Measurements from ENCODE around the gene DAP3.
"Not testable (repeated sequence)": the region's sequence is repeated elsewhere in the genome, so short reads cannot be mapped to it uniquely, and the experiment has no call there.

The DAP3 gene

DNA sequence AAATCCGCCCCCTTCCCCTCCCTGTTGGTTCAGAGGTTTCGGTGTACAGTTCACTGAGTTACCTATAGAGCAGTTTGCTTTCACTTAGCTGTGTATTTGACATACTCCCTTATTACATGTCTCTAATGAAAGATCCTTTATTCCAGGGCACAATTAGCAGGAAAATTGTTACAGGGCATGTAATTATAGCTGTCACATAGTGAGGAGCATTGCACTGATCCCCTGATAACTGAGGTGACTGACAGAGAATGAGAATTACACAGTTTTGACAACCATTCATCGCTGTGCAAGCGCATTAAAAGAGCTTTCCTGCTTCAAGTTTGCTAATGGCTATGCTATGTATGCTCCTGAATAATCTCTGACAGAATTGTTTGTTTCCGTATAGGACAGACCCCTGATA is 26.9 kb downstream of the DAP3 start:
- H3F3A ChIP-seq (ENCODE audit: low read depth): no peaks in the 10 kb centered on the region

DNA sequence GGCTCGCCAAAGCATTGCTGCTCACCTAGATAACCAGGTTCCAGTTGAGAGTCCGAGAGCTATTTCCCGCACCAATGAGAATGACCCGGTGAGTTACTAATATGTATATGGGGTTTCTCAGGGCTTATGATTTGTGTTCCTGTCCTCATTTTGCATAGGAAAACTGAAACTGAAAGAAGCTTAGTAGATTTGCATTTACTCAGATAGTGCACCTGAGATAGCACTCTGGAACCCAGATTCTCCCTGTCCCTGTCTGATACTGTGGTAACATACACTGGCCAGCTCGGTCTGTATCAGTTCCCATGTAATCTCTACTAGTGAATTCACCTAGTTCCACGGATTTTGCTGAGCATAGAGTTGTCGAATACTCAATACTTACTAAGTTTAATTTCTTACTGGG is 28.1 kb downstream of the DAP3 start:
- TF ChIP-seq EZH2phosphoT487 (IDR thresholded peaks at IDR 0.05; ENCODE audit: borderline replicate concordance) (no peak), CTCF (conservative IDR thresholded peaks at IDR 0.05; ENCODE audit: low read length) (no peak)
- Histone ChIP-seq H3K36me3 (ENCODE audit: insufficient read depth, low read length) (peaks cover 29% of the 10 kb centered on the region; the same call in 1 of the 2 replicates), H3K27me3 (ENCODE audit: insufficient read depth, low read length, poor library complexity, severe bottlenecking) (no peaks in the 10 kb centered on the region), H4K20me1 (ENCODE audit: insufficient read depth, low read length, poor library complexity, severe bottlenecking) (no peaks in the 10 kb centered on the region), H3K4me1 (ENCODE audit: insufficient read depth, low read length, poor library complexity, severe bottlenecking) (no peaks in the 10 kb centered on the region), H3K9me2 (replicated peaks; ENCODE audit: low read depth, low read length) (no peaks in the 10 kb centered on the region), H2AFZ (ENCODE audit: low read length) (no peak overlapping the region), H3K79me2 (ENCODE audit: insufficient read depth, low read length) (peaks cover 3% of the 10 kb centered on the region; the same call in 1 of the 2 replicates), H3K4me3 (ENCODE audit: low read length, poor library complexity, severe bottlenecking) (no peak overlapping the region), H3K4me2 (ENCODE audit: low read depth, low read length, poor library complexity, severe bottlenecking) (no peak overlapping the region), H3K9me3 (ENCODE audit: insufficient read depth, low read depth, low read length) (no peaks in the 10 kb centered on the region), H3F3A (ENCODE audit: low read depth) (no peaks in the 10 kb centered on the region), H3K9ac (ENCODE audit: low read depth, low read length, poor library complexity, severe bottlenecking) (no peak overlapping the region)

More for the DNA sequence above, 26.9 kb downstream of the DAP3 start:
- Histone ChIP-seq H2AFZ (ENCODE audit: low read length) (no peak overlapping the region), H4K20me1 (ENCODE audit: insufficient read depth, low read length, poor library complexity, severe bottlenecking) (no peaks in the 10 kb centered on the region), H3K4me2 (ENCODE audit: low read depth, low read length, poor library complexity, severe bottlenecking) (no peak overlapping the region), H3K79me2 (ENCODE audit: insufficient read depth, low read length) (peaks cover 3% of the 10 kb centered on the region; the same call in 1 of the 2 replicates), H3K9ac (ENCODE audit: low read depth, low read length, poor library complexity, severe bottlenecking) (no peak overlapping the region), H3K9me2 (replicated peaks; ENCODE audit: low read depth, low read length) (no peaks in the 10 kb centered on the region), H3K27me3 (ENCODE audit: insufficient read depth, low read length, poor library complexity, severe bottlenecking) (no peaks in the 10 kb centered on the region), H3K4me3 (ENCODE audit: low read length, poor library complexity, severe bottlenecking) (no peak overlapping the region), H3K9me3 (ENCODE audit: insufficient read depth, low read depth, low read length) (no peaks in the 10 kb centered on the region), H3K36me3 (ENCODE audit: insufficient read depth, low read length) (peaks cover 29% of the 10 kb centered on the region; the same call in 1 of the 2 replicates), H3K4me1 (ENCODE audit: insufficient read depth, low read length, poor library complexity, severe bottlenecking) (no peaks in the 10 kb centered on the region)
- no peak for TF ChIP-seq CTCF (conservative IDR thresholded peaks at IDR 0.05; ENCODE audit: low read length)
- TF ChIP-seq EZH2phosphoT487 (IDR thresholded peaks at IDR 0.05; ENCODE audit: borderline replicate concordance): no peak

DNA sequence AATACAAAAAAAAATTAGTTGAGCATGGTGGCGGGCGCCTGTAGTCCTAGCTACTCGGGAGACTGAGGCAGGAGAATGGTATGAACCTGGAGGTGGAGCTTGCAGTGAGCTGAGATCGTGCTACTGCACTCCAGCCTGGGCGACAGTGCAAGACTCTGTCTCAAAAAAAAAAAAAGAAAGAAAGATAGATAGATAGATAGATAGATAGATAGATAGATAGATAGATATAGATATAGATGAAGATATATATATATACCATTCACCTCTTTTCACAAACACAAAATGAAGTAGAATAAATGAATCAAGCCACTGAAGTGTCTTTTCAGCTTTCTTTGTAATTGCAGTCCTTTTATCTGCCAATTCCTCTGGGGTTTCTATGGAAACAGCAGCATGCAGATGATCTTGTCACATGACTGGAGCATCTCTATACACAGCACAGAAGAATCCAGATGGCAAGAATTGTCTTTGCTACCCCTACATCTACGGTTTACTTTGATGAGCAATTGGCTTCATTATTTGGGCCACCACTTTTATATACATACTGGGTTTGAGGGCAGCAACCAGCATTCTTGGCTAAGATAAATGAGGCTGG is 29.7 kb downstream of the DAP3 start:
- not testable (repeated sequence) for H3K79me2 ChIP-seq (ENCODE audit: insufficient read depth, low read length); H2AFZ ChIP-seq (ENCODE audit: low read length); H4K20me1 ChIP-seq (ENCODE audit: insufficient read depth, low read length, poor library complexity, severe bottlenecking); H3K9me3 ChIP-seq (ENCODE audit: insufficient read depth, low read depth, low read length); H3K27me3 ChIP-seq (ENCODE audit: insufficient read depth, low read length, poor library complexity, severe bottlenecking); H3K4me2 ChIP-seq (ENCODE audit: low read depth, low read length, poor library complexity, severe bottlenecking); H3K4me1 ChIP-seq (ENCODE audit: insufficient read depth, low read length, poor library complexity, severe bottlenecking); H3F3A ChIP-seq (ENCODE audit: low read depth); H3K9me2 ChIP-seq (replicated peaks; ENCODE audit: low read depth, low read length); H3K4me3 ChIP-seq (ENCODE audit: low read length, poor library complexity, severe bottlenecking); H3K9ac ChIP-seq (ENCODE audit: low read depth, low read length, poor library complexity, severe bottlenecking)
- peaks cover 25% of the 10 kb centered on the region; the same call in 1 of the 2 replicates for H3K36me3 ChIP-seq (ENCODE audit: insufficient read depth, low read length)

GRCh38 chr1:155719703-155720102 is 30.8 kb downstream of the DAP3 start:
- Histone ChIP-seq H3K9ac (ENCODE audit: low read depth, low read length, poor library complexity, severe bottlenecking) (no peak overlapping the region), H3K4me1 (ENCODE audit: insufficient read depth, low read length, poor library complexity, severe bottlenecking) (no peaks in the 10 kb centered on the region), H3K27me3 (ENCODE audit: insufficient read depth, low read length, poor library complexity, severe bottlenecking) (no peaks in the 10 kb centered on the region), H3K79me2 (ENCODE audit: insufficient read depth, low read length) (no peaks in the 10 kb centered on the region), H3F3A (ENCODE audit: low read depth) (no peaks in the 10 kb centered on the region), H3K4me2 (ENCODE audit: low read depth, low read length, poor library complexity, severe bottlenecking) (no peak overlapping the region), H2AFZ (ENCODE audit: low read length) (no peak overlapping the region), H3K9me2 (replicated peaks; ENCODE audit: low read depth, low read length) (no peaks in the 10 kb centered on the region), H3K9me3 (ENCODE audit: insufficient read depth, low read depth, low read length) (no peaks in the 10 kb centered on the region), H3K4me3 (ENCODE audit: low read length, poor library complexity, severe bottlenecking) (no peak overlapping the region), H4K20me1 (ENCODE audit: insufficient read depth, low read length, poor library complexity, severe bottlenecking) (no peaks in the 10 kb centered on the region), H3K36me3 (ENCODE audit: insufficient read depth, low read length) (peaks cover 20% of the 10 kb centered on the region; the same call in 1 of the 2 replicates)
- TF ChIP-seq CTCF (conservative IDR thresholded peaks at IDR 0.05; ENCODE audit: low read length) (no peak), EZH2phosphoT487 (IDR thresholded peaks at IDR 0.05; ENCODE audit: borderline replicate concordance) (no peak)

Measured in Loucy (cell line).